Breast epithelium (tissue), 4 donors: Measurements from ENCODE around the gene CLN6. TPM values are rescaled to one million over a fixed set of nuclear protein-coding genes. Genes with fewer than 3 reads are reported as not detected.
"Not testable (repeated sequence)": the region's sequence is repeated elsewhere in the genome, so short reads cannot be mapped to it uniquely, and the experiment has no call there.

Experiments
- DNase-seq, 2 donors: peaks; one replicate each; pipeline ENCODE4 v3.0.0-alpha.2; 2019; ENCODE audit warnings: low spot score in 2 of 2
- H3K27ac ChIP-seq, 2 donors: fragments of 200-600 bp; sonication (generic) in 1 of 2; one replicate each; pipeline ENCODE4 v1.5.1; 2016 to 2019; ENCODE audit warnings: mild to moderate bottlenecking in 1 of 2
- H3K27me3 ChIP-seq, 2 donors: fragments of 200-600 bp; sonication (generic) in 1 of 2; one replicate each; pipeline versions ENCODE4 v1.5.1 to v1.6.0; 2017 to 2019; ENCODE audit warnings: control low read depth in 1 of 2, mild to moderate bottlenecking in 1 of 2
- H3K36me3 ChIP-seq: fragments of 200-600 bp; one replicate; pipeline ENCODE4 v1.5.1; 2019
- H3K4me1 ChIP-seq, 2 donors: fragments of 200-600 bp; sonication (generic); one replicate each; pipeline ENCODE4 v1.5.1; 2016 to 2019; ENCODE audit warnings: control low read depth in 1 of 2
- H3K4me3 ChIP-seq, 3 donors: fragments of 200-600 bp; sonication (generic); 1 replicate in 2 of 3; 2 replicates in 1 of 3; pipeline ENCODE4 v1.5.1; 2016 to 2019; ENCODE audit warnings: mild to moderate bottlenecking in 3 of 3, moderate library complexity in 2 of 3
- H3K9me3 ChIP-seq, 2 donors: fragments of 200-600 bp; sonication (generic) in 1 of 2; one replicate each; pipeline ENCODE4 v1.5.1; 2016 to 2019; ENCODE audit warnings: control low read depth in 1 of 2
- POLR2A ChIP-seq: fragments of 450-650 bp; IDR thresholded peaks from one replicate; pipeline ENCODE4 v1.6.1; 2016; ENCODE audit warnings: antibody characterized with exemption, mild to moderate bottlenecking, moderate library complexity
- POLR2AphosphoS5 ChIP-seq, 3 donors: sonication (generic); formaldehyde crosslinking; IDR thresholded peaks; one replicate each; pipeline ENCODE4 v1.6.1; 2017; ENCODE audit warnings: antibody characterized with exemption in 3 of 3
- intact Hi-C: fragments of 100-400 bp; cut with DNase I; formaldehyde crosslinking; loops from one replicate; pipeline ENCODE4 v1.15.1; 2023; ENCODE audit warnings: low total_unique reads
- total RNA-seq, 3 donors: library from RNA; depleted of rRNA; stranded (reverse); fragments of >200 nt; gene quantifications; one replicate each; pipeline ENCODE4 v1.1.0, GENCODE V29; 2016
- TF ChIP-seq, protein P1 (sequence below), 3 donors: fragments of 450-650 bp; IDR thresholded peaks; one replicate each; pipeline ENCODE4 v1.5.1; 2016 to 2017; ENCODE audit warnings: antibody characterized with exemption in 3 of 3, mild to moderate bottlenecking in 3 of 3, moderate library complexity in 3 of 3

CLN6 gene
- total RNA-seq, 3 donors from 2014 or later: 16.5 to 23.1 (median 18.4) TPM

DNA sequence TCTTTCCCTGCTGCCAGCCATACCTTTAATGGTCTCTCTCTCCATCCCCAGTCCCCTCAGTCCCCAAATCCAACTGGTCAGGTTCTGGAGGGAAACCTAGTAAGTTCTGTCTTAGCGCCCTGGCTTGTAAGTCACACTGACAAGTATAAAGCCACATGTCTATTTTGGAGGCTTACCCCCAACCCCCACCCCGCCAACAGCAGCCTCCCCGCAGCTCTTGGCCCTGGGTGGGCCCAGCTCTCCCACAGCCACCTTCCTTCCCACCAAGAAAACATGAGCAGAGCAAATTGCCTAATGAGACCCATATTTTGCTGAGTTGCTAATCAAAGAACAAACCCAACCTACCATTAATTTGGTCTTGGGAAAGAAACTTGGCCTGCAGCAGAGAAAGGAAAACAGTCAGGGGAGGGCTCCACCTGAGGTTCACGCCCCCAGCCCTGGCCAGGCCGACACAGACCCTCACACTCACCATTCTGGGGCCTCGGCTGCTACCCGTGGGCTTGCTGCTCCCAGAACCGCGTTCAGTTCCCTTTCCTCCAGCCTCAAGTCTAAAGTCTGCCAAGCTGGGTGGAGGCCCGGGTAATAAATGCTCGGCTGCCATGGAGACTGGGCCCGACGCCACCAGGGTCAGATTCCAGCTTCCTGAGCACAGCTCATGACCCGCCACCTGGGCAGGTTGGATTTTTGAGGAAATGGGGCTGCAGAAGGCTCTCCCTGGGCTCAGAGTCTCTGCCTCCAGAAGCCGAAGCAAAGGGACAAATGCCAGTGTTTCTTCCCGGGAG, 24.6 kb downstream of the CLN6 start, which contains the start of gene CALML4:
TSS of gene CALML4 (minus strand) at position 557 of the 782 bp plus-strand sequence. CDS start at position 472, 85 bp downstream.
- TF ChIP-seq POLR2AphosphoS5 (IDR thresholded peaks at IDR 0.05) (no peak), POLR2A (no peak)
- TF ChIP-seq, protein P1, sequence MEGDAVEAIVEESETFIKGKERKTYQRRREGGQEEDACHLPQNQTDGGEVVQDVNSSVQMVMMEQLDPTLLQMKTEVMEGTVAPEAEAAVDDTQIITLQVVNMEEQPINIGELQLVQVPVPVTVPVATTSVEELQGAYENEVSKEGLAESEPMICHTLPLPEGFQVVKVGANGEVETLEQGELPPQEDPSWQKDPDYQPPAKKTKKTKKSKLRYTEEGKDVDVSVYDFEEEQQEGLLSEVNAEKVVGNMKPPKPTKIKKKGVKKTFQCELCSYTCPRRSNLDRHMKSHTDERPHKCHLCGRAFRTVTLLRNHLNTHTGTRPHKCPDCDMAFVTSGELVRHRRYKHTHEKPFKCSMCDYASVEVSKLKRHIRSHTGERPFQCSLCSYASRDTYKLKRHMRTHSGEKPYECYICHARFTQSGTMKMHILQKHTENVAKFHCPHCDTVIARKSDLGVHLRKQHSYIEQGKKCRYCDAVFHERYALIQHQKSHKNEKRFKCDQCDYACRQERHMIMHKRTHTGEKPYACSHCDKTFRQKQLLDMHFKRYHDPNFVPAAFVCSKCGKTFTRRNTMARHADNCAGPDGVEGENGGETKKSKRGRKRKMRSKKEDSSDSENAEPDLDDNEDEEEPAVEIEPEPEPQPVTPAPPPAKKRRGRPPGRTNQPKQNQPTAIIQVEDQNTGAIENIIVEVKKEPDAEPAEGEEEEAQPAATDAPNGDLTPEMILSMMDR (IDR thresholded peaks at IDR 0.05): no peak
- intact Hi-C loops: no loop called here
- Histone ChIP-seq H3K9me3 (no peaks in the 10 kb centered on the region), H3K27ac (peak within 1 kb of the TSS; percentile 50 to 64), H3K36me3 (no peaks in the 10 kb centered on the region), H3K4me1 (peaks cover 0 to 10% of the 10 kb centered on the region in 2 donors), H3K27me3 (no peaks in the 10 kb centered on the region), H3K4me3 (peak within 1 kb of the TSS; percentile 19 to 39 (median 25))
- DNase-seq: peak; percentile 62 to 64

DNA sequence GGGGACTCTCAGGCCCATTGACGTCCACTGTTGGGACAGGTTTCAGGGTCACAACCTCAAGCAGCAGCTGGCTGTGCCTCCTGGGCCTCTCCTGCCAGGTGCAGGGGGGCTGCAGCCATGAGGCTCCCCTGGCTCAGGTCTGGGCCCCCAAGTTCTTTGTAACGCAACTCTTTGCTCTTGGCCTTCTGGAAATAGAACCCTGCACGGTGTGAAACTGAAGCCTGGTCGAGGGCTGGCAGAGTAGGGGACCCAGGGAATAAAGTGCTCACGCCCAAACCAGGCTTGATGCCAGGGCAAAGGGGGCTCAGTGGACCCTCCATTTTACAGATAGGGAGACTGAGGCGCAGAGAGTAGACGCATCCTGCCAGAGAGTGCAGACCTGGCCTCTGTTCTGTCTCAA, 25.2 kb downstream of the CLN6 start:
- H3K27me3 ChIP-seq: no peaks in the 10 kb centered on the region
- H3K27ac ChIP-seq: peak overlapping the region in 1 of 2 donors; percentile 50
- peaks cover 0 to 10% of the 10 kb centered on the region in 2 donors for H3K4me1 ChIP-seq
- TF ChIP-seq, protein P1 (IDR thresholded peaks at IDR 0.05): no peak
- TF ChIP-seq POLR2AphosphoS5 (IDR thresholded peaks at IDR 0.05) (no peak), POLR2A (no peak)
- no peaks in the 10 kb centered on the region for H3K36me3 ChIP-seq
- no peaks in the 10 kb centered on the region for H3K9me3 ChIP-seq
- intact Hi-C loops: no loop called here
- no peak for DNase-seq
- peak overlapping the region in 2 of 3 donors; percentile 19 to 39 for H3K4me3 ChIP-seq

DNA sequence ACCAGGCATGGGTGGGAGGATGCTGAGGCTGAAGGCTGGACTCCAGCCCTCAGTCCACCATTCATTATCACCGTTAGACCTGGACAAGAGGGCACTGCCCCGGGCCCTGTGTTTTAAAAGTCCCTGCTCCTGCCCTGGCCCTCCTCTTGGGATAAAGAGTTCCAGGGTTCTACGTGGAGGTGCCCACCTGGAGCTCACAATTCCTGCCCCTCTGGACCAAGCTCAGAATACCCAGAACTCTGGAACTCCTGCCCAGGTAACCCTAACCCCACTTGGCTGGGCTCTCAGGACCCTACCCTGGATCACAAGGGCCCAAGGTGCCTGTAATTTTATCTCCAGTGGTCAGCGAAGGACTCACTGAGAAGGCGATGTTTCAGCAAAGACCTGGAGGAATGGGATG, 25.6 kb downstream of the CLN6 start:
- no peaks in the 10 kb centered on the region for H3K9me3 ChIP-seq
- no peak overlapping the region for H3K4me3 ChIP-seq
- no peaks in the 10 kb centered on the region for H3K27me3 ChIP-seq
- H3K27ac ChIP-seq: no peak overlapping the region
- intact Hi-C loops: no loop called here
- peaks cover 0 to 10% of the 10 kb centered on the region in 2 donors for H3K4me1 ChIP-seq
- TF ChIP-seq, protein P1 (IDR thresholded peaks at IDR 0.05): no peak
- no peak for TF ChIP-seq POLR2A
- TF ChIP-seq POLR2AphosphoS5 (IDR thresholded peaks at IDR 0.05): no peak
- no peaks in the 10 kb centered on the region for H3K36me3 ChIP-seq
- DNase-seq: no peak

DNA sequence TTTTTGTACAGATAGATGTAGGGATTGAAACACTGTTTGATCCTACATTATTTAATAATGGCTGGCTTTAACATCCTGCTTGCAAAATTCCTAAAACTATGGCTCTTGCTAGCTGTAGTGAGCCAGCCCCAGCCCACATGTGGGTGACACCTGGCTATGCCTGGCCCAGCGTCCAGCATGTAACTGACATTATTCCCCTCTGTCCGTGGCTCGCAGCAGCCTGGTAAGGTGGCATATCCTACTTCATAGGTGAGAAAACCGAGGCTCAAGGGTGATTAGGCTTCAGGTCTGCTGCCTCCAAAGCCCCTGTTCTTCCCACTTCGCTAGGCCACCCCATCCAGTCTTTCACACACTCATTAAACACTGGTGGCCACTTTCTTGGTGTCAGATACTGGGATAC, 26.0 kb downstream of the CLN6 start:
- H3K9me3 ChIP-seq: no peaks in the 10 kb centered on the region
- intact Hi-C loops: no loop called here
- peaks cover 0 to 10% of the 10 kb centered on the region in 2 donors for H3K4me1 ChIP-seq
- no peaks in the 10 kb centered on the region for H3K36me3 ChIP-seq
- TF ChIP-seq, protein P1 (IDR thresholded peaks at IDR 0.05): no peak
- TF ChIP-seq POLR2AphosphoS5 (IDR thresholded peaks at IDR 0.05) (no peak), POLR2A (no peak)
- no peak overlapping the region for H3K4me3 ChIP-seq
- no peak overlapping the region for H3K27ac ChIP-seq
- no peak for DNase-seq
- H3K27me3 ChIP-seq: no peaks in the 10 kb centered on the region

DNA sequence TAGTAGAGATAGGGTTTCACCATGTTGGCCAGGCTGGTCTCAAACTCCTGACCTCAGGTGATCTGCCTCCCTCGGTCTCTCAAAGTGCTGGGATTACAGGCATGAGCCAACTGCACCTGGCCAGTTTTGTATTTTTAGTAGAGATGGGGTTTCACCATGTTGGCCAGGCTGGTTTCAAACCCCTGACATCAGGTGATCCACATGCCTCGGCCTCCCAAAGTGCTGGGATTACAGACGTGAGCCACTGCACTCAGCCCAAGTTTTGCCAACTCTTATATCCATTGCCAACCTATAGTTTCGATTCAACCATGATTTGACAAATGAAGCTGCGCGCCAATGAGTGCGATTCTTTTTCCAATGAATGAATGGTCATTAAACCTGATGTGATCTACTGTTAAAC, 26.5 kb downstream of the CLN6 start:
- H3K4me3 ChIP-seq, H3K27me3 ChIP-seq, intact Hi-C loops, H3K9me3 ChIP-seq, H3K36me3 ChIP-seq, H3K27ac ChIP-seq, DNase-seq: not testable (repeated sequence)
- peaks cover 0 to 10% of the 10 kb centered on the region in 2 donors for H3K4me1 ChIP-seq
